HCT116 (cell line): Measurements from ENCODE around the gene PDE1C. TPM values are rescaled to one million over a fixed set of nuclear protein-coding genes. Genes with fewer than 3 reads are reported as not detected.

Experiments used
- ATAC-seq: fragments of 200-7000 bp; cut with Tn5 transposase; 2 replicates; pipeline ENCODE4 v1.9.1; 2020; ENCODE audit warnings: mild to moderate bottlenecking, moderate library complexity
- BruUV-seq: library from RNA; stranded (reverse); fragments of 400-500 nt; replicated peaks from 2 replicates; lab custom pipeline; 2021; lab: Mats Ljungman, UMichigan
- CTCF ChIA-PET: fragments of 300-600 bp; sonication (Branson Sonifier 250); formaldehyde crosslinking; loops from one replicate; lab custom pipeline; 2021; ENCODE audit warnings: antibody characterized with exemption; lab: Charles Lee
- POLR2A ChIA-PET: fragments of 300-600, 350-600 bp; sonication (Branson Sonifier 250); formaldehyde crosslinking; loops from one replicate; lab custom pipeline; 2021; ENCODE audit warnings: antibody characterized with exemption; lab: Charles Lee
- RAD21 ChIA-PET, 2 experiments: fragments of 300-600 bp; sonication (Branson Sonifier 250); formaldehyde crosslinking; loops; one replicate each; lab custom pipeline; 2023; ENCODE audit warnings: low total read pairs in 2 of 2; ENCODE audit not compliant: uncharacterized antibody in 2 of 2, unreplicated experiment in 2 of 2, low non-redundant PET in 1 of 2; lab: Charles Lee
- DNase-seq: peaks from one replicate; pipeline ENCODE4 v3.0.0-alpha.2; 2010; ENCODE audit warnings: low read depth, low spot score
- H2AFZ ChIP-seq: fragments of 200-600 bp; shearing (Covaris generic), sonication (generic); 2 replicates; pipeline ENCODE4 v1.6.1; 2017; ENCODE audit warnings: low read depth, mixed run types, mixed read lengths, antibody characterized with exemption, low read length; ENCODE audit not compliant: poor library complexity, severe bottlenecking
- H3K27ac ChIP-seq: 2 replicates; pipeline ENCODE4 v1.5.1; 2012; ENCODE audit warnings: low read depth, low read length
- H3K27me3 ChIP-seq: fragments of 200-600 bp; sonication (generic); 2 replicates; pipeline ENCODE4 v1.6.1; 2016; ENCODE audit warnings: mixed run types, low read length, mixed read lengths; ENCODE audit not compliant: insufficient read depth
- H3K36me3 ChIP-seq, 2 experiments: fragments of 200-500 bp in 1 of 2; fragments of 200-600 bp in 1 of 2; sonication (Bioruptor generic) in 1 of 2; sonication (generic) in 1 of 2; 2 replicates each; pipeline versions ENCODE4 v1.5.1 to v1.6.1; 2014 to 2016; ENCODE audit warnings: low read length in 2 of 2, inconsistent platforms in 1 of 2, mixed read lengths in 1 of 2, mixed run types in 1 of 2; ENCODE audit not compliant: insufficient read depth in 2 of 2, control insufficient read depth in 1 of 2
- H3K4me1 ChIP-seq, 2 experiments: fragments of 200-600 bp in 1 of 2; sonication (generic) in 1 of 2; 2 replicates each; pipeline versions ENCODE4 v1.5.1 to v1.6.1; 2012 to 2017; ENCODE audit warnings: low read length in 2 of 2, inconsistent platforms in 1 of 2, mild to moderate bottlenecking in 1 of 2, mixed read lengths in 1 of 2, mixed run types in 1 of 2, moderate library complexity in 1 of 2; ENCODE audit not compliant: insufficient read depth in 2 of 2, control insufficient read depth in 1 of 2
- H3K4me2 ChIP-seq: fragments of 200-600 bp; sonication (generic); 2 replicates; pipeline ENCODE4 v1.6.1; 2017; ENCODE audit warnings: mixed run types, low read length, mixed read lengths
- H3K4me3 ChIP-seq, 2 experiments: fragments of 200-600 bp in 1 of 2; sonication (generic) in 1 of 2; replicated peaks in 1 of 2; 2 replicates each; pipeline ENCODE4 v1.5.1; 2011 to 2016; ENCODE audit warnings: low read length in 2 of 2, control low read depth in 1 of 2, low read depth in 1 of 2, mild to moderate bottlenecking in 1 of 2, mixed read lengths in 1 of 2, mixed run types in 1 of 2
- H3K79me2 ChIP-seq: fragments of 200-600 bp; sonication (generic); 2 replicates; pipeline ENCODE4 v1.6.1; 2017; ENCODE audit warnings: mild to moderate bottlenecking, mixed run types, low read length, moderate library complexity, mixed read lengths; ENCODE audit not compliant: insufficient read depth
- H3K9ac ChIP-seq: fragments of 200-600 bp; sonication (generic); 2 replicates; pipeline ENCODE4 v1.6.1; 2016; ENCODE audit warnings: low read length, mixed read lengths
- H3K9me2 ChIP-seq: fragments of 200-600 bp; sonication (generic), shearing (Covaris generic); 2 replicates; pipeline ENCODE4 v1.6.1; 2017; ENCODE audit warnings: mixed run types, mild to moderate bottlenecking, moderate library complexity; ENCODE audit not compliant: insufficient read depth
- H3K9me3 ChIP-seq, 2 experiments: fragments of 200-500 bp in 1 of 2; fragments of 200-600 bp in 1 of 2; sonication (Bioruptor generic) in 1 of 2; sonication (generic) in 1 of 2; 2 replicates each; pipeline ENCODE4 v1.6.1; 2014 to 2017; ENCODE audit warnings: low read length in 2 of 2, mixed read lengths in 2 of 2, inconsistent platforms in 1 of 2, low read depth in 1 of 2, mild to moderate bottlenecking in 1 of 2, mixed run types in 1 of 2, moderate library complexity in 1 of 2; ENCODE audit not compliant: control insufficient read depth in 1 of 2, insufficient read depth in 1 of 2
- H4K20me1 ChIP-seq: fragments of 200-600 bp; sonication (generic), shearing (Covaris generic); 2 replicates; pipeline ENCODE4 v1.6.1; 2017; ENCODE audit warnings: mixed run types, mild to moderate bottlenecking, moderate library complexity; ENCODE audit not compliant: insufficient read depth
- CTCF ChIP-seq, 3 experiments: fragments of 200-600 bp in 1 of 3; sonication (generic) in 1 of 3; IDR thresholded peaks in 2 of 3; conservative IDR thresholded peaks in 1 of 3; 2 replicates each; pipeline ENCODE4 v1.5.1; 2012 to 2017; ENCODE audit warnings: low read depth in 2 of 3, low read length in 2 of 3, antibody characterized with exemption in 1 of 3, borderline replicate concordance in 1 of 3, control low read depth in 1 of 3, mild to moderate bottlenecking in 1 of 3, mixed read lengths in 1 of 3, mixed run types in 1 of 3, moderate library complexity in 1 of 3; ENCODE audit not compliant: insufficient read depth in 1 of 3
- ELF1 ChIP-seq: IDR thresholded peaks from 2 replicates; pipeline ENCODE4 v1.6.1; 2012; ENCODE audit warnings: low read depth, borderline replicate concordance
- EZH2phosphoT487 ChIP-seq: fragments of 200-600 bp; IDR thresholded peaks from 2 replicates; pipeline ENCODE4 v1.6.1; 2018; ENCODE audit warnings: antibody characterized with exemption, borderline replicate concordance
- FOSL1 ChIP-seq: IDR thresholded peaks from 2 replicates; pipeline ENCODE4 v1.6.1; 2012; ENCODE audit warnings: low read depth
- JUND ChIP-seq: IDR thresholded peaks from 2 replicates; pipeline ENCODE4 v1.6.1; 2012
- POLR2A ChIP-seq: IDR thresholded peaks from 2 replicates; pipeline ENCODE4 v1.7.0; 2011; ENCODE audit warnings: borderline replicate concordance; ENCODE audit not compliant: insufficient read depth, insufficient read length; ENCODE audit errors: extremely low read depth
- POLR2AphosphoS5 ChIP-seq: IDR thresholded peaks from 2 replicates; pipeline ENCODE4 v1.6.1; 2011; ENCODE audit warnings: mild to moderate bottlenecking, low read depth, low read length, moderate library complexity
- RAD21 ChIP-seq: IDR thresholded peaks from 2 replicates; pipeline ENCODE4 v1.6.1; 2012; ENCODE audit warnings: low read depth, mild to moderate bottlenecking
- SIN3A ChIP-seq: IDR thresholded peaks from 2 replicates; pipeline ENCODE4 v1.6.1; 2012; ENCODE audit warnings: low read depth
- SRF ChIP-seq: IDR thresholded peaks from 2 replicates; pipeline ENCODE4 v1.6.1; 2012; ENCODE audit warnings: low read depth
- TCF7L2 ChIP-seq: IDR thresholded peaks from 2 replicates; pipeline ENCODE4 v1.7.0; 2011; ENCODE audit warnings: borderline replicate concordance, inconsistent platforms; ENCODE audit not compliant: insufficient read depth, insufficient read length; ENCODE audit errors: extremely low read depth
- YY1 ChIP-seq: IDR thresholded peaks from 2 replicates; pipeline ENCODE4 v1.6.1; 2011; ENCODE audit warnings: low read length, low read depth, moderate library complexity, mild to moderate bottlenecking; ENCODE audit not compliant: insufficient replicate concordance; ENCODE audit errors: extremely low read depth
- ZNF274 ChIP-seq: fragments of 200-500 bp; sonication (Bioruptor generic); IDR thresholded peaks from 2 replicates; pipeline ENCODE4 v1.6.1; 2014; ENCODE audit warnings: mild to moderate bottlenecking, low read depth, low read length, inconsistent platforms
- intact Hi-C: fragments of 100-400 bp; cut with micrococcal nuclease; formaldehyde crosslinking; loops from 2 replicates; pipeline ENCODE4 v1.10.0; 2022
- total RNA-seq: library from RNA; stranded (reverse); gene quantifications from one replicate; pipeline ENCODE4 v1.2.1, GENCODE V29; 2021; ENCODE audit not compliant: unreplicated experiment

PDE1C gene
- total RNA-seq, 1 experiment from 2014 or later = 0.17 TPM

- TF ChIP-seq ELF1 (no peak), SRF (no peak)
These were observed 251.2 kb downstream of the PDE1C start (continued) for GRCh38 chr7:31819031-31819430.

- no TSS peak for BruUV-seq
- Histone ChIP-seq H4K20me1 (no peaks in the 10 kb centered on the region), H3K4me1 (no peaks in the 10 kb centered on the region), H3K4me3 (no peak overlapping the region), H3K4me2 (no peak overlapping the region), H3K9ac (no peak overlapping the region), H3K27me3 (no peaks in the 10 kb centered on the region), H3K79me2 (no peaks in the 10 kb centered on the region), H3K27ac (no peak overlapping the region), H2AFZ (no peak overlapping the region), H3K36me3 (no peaks in the 10 kb centered on the region), H3K9me3 (no peaks in the 10 kb centered on the region), H3K9me2 (no peaks in the 10 kb centered on the region)
- TF ChIP-seq SIN3A (no peak), TCF7L2 (no peak), YY1 (no peak), FOSL1 (no peak), CTCF (IDR thresholded peaks at IDR 0.05 in 2 of 3, conservative IDR thresholded peaks at IDR 0.05 in 1 of 3; ENCODE audit: borderline replicate concordance in 1 of 3, insufficient read depth in 1 of 3, low read depth in 2 of 3, low read length in 2 of 3) (no peak), EZH2phosphoT487 (no peak), RAD21 (no peak), JUND (no peak), SRF (no peak), POLR2A (no peak), ELF1 (no peak), ZNF274 (no peak), POLR2AphosphoS5 (no peak)
- intact Hi-C loops = loop anchor here (10.0 kb wide), 1 partner anchor 248 kb away; no protein-coding TSS in a partner anchor
- ATAC-seq = no peak
- no peak for DNase-seq
- CTCF ChIA-PET = no interaction called here
- POLR2A ChIA-PET = no interaction called here
- RAD21 ChIA-PET = no interaction called here
These were observed 253.4 kb downstream of the PDE1C start for GRCh38 chr7:31816810-31817209.
